ENCODE data around the gene TUG1.

GRCh38 chr22:30979932-30980331 lies 10.9 kb downstream of the TUG1 start:
- TF ChIP-seq, protein P1, sequence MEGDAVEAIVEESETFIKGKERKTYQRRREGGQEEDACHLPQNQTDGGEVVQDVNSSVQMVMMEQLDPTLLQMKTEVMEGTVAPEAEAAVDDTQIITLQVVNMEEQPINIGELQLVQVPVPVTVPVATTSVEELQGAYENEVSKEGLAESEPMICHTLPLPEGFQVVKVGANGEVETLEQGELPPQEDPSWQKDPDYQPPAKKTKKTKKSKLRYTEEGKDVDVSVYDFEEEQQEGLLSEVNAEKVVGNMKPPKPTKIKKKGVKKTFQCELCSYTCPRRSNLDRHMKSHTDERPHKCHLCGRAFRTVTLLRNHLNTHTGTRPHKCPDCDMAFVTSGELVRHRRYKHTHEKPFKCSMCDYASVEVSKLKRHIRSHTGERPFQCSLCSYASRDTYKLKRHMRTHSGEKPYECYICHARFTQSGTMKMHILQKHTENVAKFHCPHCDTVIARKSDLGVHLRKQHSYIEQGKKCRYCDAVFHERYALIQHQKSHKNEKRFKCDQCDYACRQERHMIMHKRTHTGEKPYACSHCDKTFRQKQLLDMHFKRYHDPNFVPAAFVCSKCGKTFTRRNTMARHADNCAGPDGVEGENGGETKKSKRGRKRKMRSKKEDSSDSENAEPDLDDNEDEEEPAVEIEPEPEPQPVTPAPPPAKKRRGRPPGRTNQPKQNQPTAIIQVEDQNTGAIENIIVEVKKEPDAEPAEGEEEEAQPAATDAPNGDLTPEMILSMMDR (IDR thresholded peaks at IDR 0.05) = no peak
- TF ChIP-seq EP300 (IDR thresholded peaks at IDR 0.05) (no peak), POLR2A (IDR thresholded peaks at IDR 0.05) (no peak), POLR2AphosphoS5 (IDR thresholded peaks at IDR 0.05) (no peak)
